ENCODE results near the gene EMC9.

DNA sequence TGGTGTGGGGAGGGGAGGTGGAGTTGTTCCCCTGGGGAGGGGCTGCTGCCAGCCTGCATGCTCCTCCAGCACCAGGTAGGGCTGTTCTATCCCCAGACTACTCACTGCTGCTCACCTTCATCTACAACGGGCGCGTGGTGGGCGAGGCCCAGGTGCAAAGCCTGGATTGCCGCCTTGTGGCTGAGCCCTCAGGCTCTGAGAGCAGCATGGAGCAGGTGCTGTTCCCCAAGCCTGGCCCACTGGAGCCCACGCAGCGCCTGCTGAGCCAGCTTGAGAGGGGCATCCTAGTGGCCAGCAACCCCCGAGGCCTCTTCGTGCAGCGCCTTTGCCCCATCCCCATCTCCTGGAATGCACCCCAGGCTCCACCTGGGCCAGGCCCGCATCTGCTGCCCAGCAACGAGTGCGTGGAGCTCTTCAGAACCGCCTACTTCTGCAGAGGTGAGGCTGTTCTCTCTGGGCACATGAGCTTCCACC, 23.2 kb upstream of the EMC9 start:
- TF ChIP-seq, protein P1, sequence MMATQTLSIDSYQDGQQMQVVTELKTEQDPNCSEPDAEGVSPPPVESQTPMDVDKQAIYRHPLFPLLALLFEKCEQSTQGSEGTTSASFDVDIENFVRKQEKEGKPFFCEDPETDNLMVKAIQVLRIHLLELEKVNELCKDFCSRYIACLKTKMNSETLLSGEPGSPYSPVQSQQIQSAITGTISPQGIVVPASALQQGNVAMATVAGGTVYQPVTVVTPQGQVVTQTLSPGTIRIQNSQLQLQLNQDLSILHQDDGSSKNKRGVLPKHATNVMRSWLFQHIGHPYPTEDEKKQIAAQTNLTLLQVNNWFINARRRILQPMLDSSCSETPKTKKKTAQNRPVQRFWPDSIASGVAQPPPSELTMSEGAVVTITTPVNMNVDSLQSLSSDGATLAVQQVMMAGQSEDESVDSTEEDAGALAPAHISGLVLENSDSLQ (IDR thresholded peaks at IDR 0.05), result no peak
- TF ChIP-seq FOXA1 (IDR thresholded peaks at IDR 0.05) (no peak), SP1 (IDR thresholded peaks at IDR 0.05) (no peak), SUZ12 (IDR thresholded peaks at IDR 0.05) (no peak), LEF1 (IDR thresholded peaks at IDR 0.05; ENCODE audit: borderline replicate concordance) (no peak), FOXM1 (IDR thresholded peaks at IDR 0.05; ENCODE audit: borderline replicate concordance) (no peak), BHLHE40 (IDR thresholded peaks at IDR 0.05; ENCODE audit: borderline replicate concordance) (no peak), CTBP1 (IDR thresholded peaks at IDR 0.05; ENCODE audit: borderline replicate concordance) (no peak), HDGF (IDR thresholded peaks at IDR 0.05; ENCODE audit: borderline replicate concordance) (no peak), L3MBTL2 (conservative IDR thresholded peaks at IDR 0.05) (no peak), TARDBP (IDR thresholded peaks at IDR 0.05) (no peak), ARNT (IDR thresholded peaks at IDR 0.05) (no peak)

Data from HEK293T (cell line).